PC-3 (cell line): Measurements from ENCODE around the gene PCNX2.

Source experiments
- CTCF ChIP-seq: fragments of 300-600 bp; sonication (generic); conservative IDR thresholded peaks from 2 replicates; pipeline ENCODE4 v1.5.1; 2017; ENCODE audit warnings: antibody characterized with exemption, low read depth, mild to moderate bottlenecking, low read length
- EZH2phosphoT487 ChIP-seq: fragments of 300-600 bp; sonication (generic); IDR thresholded peaks from 2 replicates; pipeline ENCODE4 v1.6.1; 2018; ENCODE audit warnings: mild to moderate bottlenecking, antibody characterized with exemption, low read length, borderline replicate concordance

GRCh38 chr1:233338102-233338501 is 42.6 kb upstream of the PCNX2 start:
- no peak for TF ChIP-seq CTCF
- no peak for TF ChIP-seq EZH2phosphoT487
